ENCODE results near the gene PRAME. TPM values are rescaled to one million over a fixed set of nuclear protein-coding genes. Genes with fewer than 3 reads are reported as not detected.
"Not testable (repeated sequence)": the region's sequence is repeated elsewhere in the genome, so short reads cannot be mapped to it uniquely, and the experiment has no call there.

The PRAME gene
- total and polyA plus RNA-seq, 2 donors = 0.89 to 1.1 TPM

DNA sequence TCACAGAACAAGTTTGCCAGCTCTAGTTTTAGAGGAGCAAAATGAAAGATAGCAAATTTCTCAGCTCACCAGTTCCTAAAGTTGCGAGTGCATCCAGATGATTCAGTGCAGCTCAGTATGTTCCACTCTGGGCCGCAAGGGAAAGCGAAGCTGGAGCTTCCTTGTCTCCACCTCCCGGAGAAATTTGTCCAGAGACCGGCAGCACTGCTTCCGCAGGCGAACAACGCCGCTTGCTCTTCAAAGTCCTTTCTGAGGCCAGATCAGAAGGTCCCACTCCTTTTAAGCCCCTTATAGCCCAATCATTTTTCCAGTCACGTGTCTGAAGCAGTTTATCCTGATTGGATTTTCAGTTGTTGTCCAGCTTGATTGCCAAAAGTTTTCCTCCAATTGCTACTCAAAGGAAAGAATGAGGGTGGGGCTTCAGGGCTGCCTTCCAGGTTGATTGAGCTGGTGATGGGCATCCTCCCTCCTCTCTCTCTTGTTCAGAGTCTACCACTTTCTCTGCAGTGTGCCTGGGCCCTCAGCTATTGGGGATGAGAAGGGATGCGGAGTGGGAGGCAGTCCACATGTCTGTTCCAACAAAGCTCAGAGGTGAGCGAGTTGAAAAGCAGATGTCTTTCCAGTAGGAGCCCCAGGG is 38.9 kb downstream of the PRAME start, which contains the start of gene ZNF280A:
Gene ZNF280A, minus strand, starts transcription at position 251 of the 637 bp plus-strand sequence. CDS start 4,640 bp downstream, outside the sequence.
- DNase-seq (ENCODE audit: low read depth in 6 of 9, low spot score in 9 of 9) = no peak
- H3K27me3 ChIP-seq (ENCODE audit: control insufficient read depth in 2 of 2, insufficient read depth in 1 of 2, low read length in 1 of 2) = no peaks in the 10 kb centered on the region

DNA sequence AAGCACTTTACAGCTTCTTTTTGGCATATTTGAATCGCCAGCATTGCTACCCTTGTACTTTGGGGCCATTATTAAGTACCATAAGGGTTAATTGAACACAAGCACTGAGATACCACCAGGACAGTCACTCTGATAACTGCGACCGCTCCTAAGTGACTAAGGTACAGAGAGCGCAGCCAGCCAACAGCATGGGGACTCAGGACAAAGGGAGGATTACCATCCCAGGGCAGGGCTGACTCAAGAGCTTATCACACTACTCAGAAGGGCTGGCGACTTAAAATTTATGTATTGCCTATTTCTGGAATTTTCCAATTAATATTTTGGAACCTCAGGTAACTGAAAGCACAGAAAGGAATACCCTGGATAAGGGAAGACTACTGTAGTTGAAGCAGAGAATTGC is 39.5 kb downstream of the PRAME start:
- Histone ChIP-seq H3K4me1 (ENCODE audit: control insufficient read depth in 2 of 2, insufficient read depth in 2 of 2, low read length in 2 of 2) (no peaks in the 10 kb centered on the region), H3K27me3 (ENCODE audit: control insufficient read depth in 2 of 2, insufficient read depth in 1 of 2, low read length in 1 of 2) (no peaks in the 10 kb centered on the region), H3K9me3 (ENCODE audit: control insufficient read depth in 2 of 2, insufficient read depth in 1 of 2, low read length in 1 of 2) (no peaks in the 10 kb centered on the region), H3K4me3 (ENCODE audit: low read length in 2 of 2) (no peak overlapping the region), H3K27ac (ENCODE audit: low read depth in 1 of 2, low read length in 1 of 2) (no peak overlapping the region), H3K36me3 (ENCODE audit: control insufficient read depth in 2 of 2, insufficient read depth in 2 of 2, low read length in 1 of 2) (no peaks in the 10 kb centered on the region)
- WGBS = 95% methylated on average over 5 of the region's 5 CpGs
- DNase-seq (ENCODE audit: low read depth in 6 of 9, low spot score in 9 of 9) = no peak

More for the DNA sequence above, 38.9 kb downstream of the PRAME start, which contains the start of gene ZNF280A:
- Histone ChIP-seq H3K36me3 (ENCODE audit: control insufficient read depth in 2 of 2, insufficient read depth in 2 of 2, low read length in 1 of 2) (no peaks in the 10 kb centered on the region), H3K4me1 (ENCODE audit: control insufficient read depth in 2 of 2, insufficient read depth in 2 of 2, low read length in 2 of 2) (no peaks in the 10 kb centered on the region), H3K4me3 (ENCODE audit: low read length in 2 of 2) (no peak within 1 kb of the TSS), H3K27ac (ENCODE audit: low read depth in 1 of 2, low read length in 1 of 2) (no peak within 1 kb of the TSS), H3K9me3 (ENCODE audit: control insufficient read depth in 2 of 2, insufficient read depth in 1 of 2, low read length in 1 of 2) (no peaks in the 10 kb centered on the region)
- WGBS = 85% methylated on average over 12 of the region's 12 CpGs

DNA sequence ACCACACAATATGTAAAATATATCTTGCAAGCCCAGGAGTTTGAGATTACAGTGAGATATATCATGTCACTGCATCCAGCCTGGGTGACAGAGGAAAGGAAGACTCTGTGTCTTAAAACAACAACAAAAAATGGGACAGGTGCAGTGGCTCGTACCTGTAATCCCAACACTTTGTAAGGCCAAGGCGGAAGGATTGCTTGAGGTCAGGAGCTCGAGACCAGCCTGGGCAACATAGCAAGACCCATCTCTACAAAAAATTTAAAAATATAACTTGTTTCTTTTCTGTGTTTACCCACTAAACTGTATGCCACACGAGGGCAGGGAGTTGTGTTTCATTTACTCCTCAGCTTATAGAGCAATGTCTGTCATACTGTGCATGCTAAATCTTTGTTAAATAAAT is 42.1 kb downstream of the PRAME start:
- H3K36me3 ChIP-seq (ENCODE audit: control insufficient read depth in 2 of 2, insufficient read depth in 2 of 2, low read length in 1 of 2) = no peaks in the 10 kb centered on the region
- DNase-seq (ENCODE audit: low read depth in 6 of 9, low spot score in 9 of 9) = no peak
- no peaks in the 10 kb centered on the region for H3K9me3 ChIP-seq (ENCODE audit: control insufficient read depth in 2 of 2, insufficient read depth in 1 of 2, low read length in 1 of 2)
- H3K4me3 ChIP-seq (ENCODE audit: low read length in 2 of 2) = no peak overlapping the region
- H3K27ac ChIP-seq (ENCODE audit: low read depth in 1 of 2, low read length in 1 of 2) = no peak overlapping the region
- H3K27me3 ChIP-seq (ENCODE audit: control insufficient read depth in 2 of 2, insufficient read depth in 1 of 2, low read length in 1 of 2) = no peaks in the 10 kb centered on the region
- no peaks in the 10 kb centered on the region for H3K4me1 ChIP-seq (ENCODE audit: control insufficient read depth in 2 of 2, insufficient read depth in 2 of 2, low read length in 2 of 2)
- WGBS = 77% methylated on average over 4 of the region's 4 CpGs

DNA sequence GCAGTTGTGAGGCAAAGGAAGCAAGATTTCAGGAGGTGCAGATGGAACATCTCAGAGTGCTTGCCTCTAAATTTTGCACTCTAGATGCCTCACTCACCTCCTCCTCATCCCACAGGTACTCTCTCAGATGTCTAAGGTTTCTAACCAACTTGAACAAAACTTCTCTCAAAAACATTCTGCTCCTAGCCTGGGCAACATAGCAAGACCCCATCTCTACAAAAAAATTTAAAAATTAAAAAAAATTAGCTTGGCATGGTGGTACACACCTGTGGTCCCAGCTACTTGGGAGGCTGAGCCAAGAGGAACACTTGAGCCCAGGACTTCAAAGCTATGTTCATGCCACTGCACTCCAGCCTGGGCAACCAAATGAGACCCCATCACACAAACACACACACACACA is 43.2 kb downstream of the PRAME start:
- Histone ChIP-seq H3K36me3 (ENCODE audit: control insufficient read depth in 2 of 2, insufficient read depth in 2 of 2, low read length in 1 of 2) (no peaks in the 10 kb centered on the region), H3K27me3 (ENCODE audit: control insufficient read depth in 2 of 2, insufficient read depth in 1 of 2, low read length in 1 of 2) (no peaks in the 10 kb centered on the region), H3K4me3 (ENCODE audit: low read length in 2 of 2) (no peak overlapping the region), H3K9me3 (ENCODE audit: control insufficient read depth in 2 of 2, insufficient read depth in 1 of 2, low read length in 1 of 2) (no peaks in the 10 kb centered on the region), H3K4me1 (ENCODE audit: control insufficient read depth in 2 of 2, insufficient read depth in 2 of 2, low read length in 2 of 2) (no peaks in the 10 kb centered on the region), H3K27ac (ENCODE audit: low read depth in 1 of 2, low read length in 1 of 2) (no peak overlapping the region)
- no peak for DNase-seq (ENCODE audit: low read depth in 6 of 9, low spot score in 9 of 9)

DNA sequence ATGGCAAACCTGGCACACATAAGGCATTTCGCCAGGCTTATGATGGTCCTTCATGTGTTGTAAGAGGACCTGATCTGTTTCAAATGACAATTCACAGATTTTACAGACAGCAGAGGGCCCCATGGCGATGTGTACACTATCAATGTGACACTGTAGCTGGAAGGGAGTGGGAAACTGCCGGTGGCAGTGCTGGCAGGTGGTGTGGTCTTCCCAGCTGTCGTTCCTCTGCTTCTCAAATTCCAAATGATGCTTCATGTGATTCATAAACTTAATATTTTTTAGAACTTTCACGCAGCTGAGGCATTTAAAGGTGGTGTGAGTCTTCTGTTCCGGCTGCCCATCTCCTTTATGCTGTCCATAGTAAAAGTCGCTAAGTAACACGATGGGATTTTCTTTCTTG is 44.6 kb downstream of the PRAME start:
- not testable (repeated sequence) for H3K27me3 ChIP-seq (ENCODE audit: control insufficient read depth in 2 of 2, insufficient read depth in 1 of 2, low read length in 1 of 2); H3K4me3 ChIP-seq (ENCODE audit: low read length in 2 of 2); H3K36me3 ChIP-seq (ENCODE audit: control insufficient read depth in 2 of 2, insufficient read depth in 2 of 2, low read length in 1 of 2); H3K27ac ChIP-seq (ENCODE audit: low read depth in 1 of 2, low read length in 1 of 2); H3K4me1 ChIP-seq (ENCODE audit: control insufficient read depth in 2 of 2, insufficient read depth in 2 of 2, low read length in 2 of 2); DNase-seq (ENCODE audit: low read depth in 6 of 9, low spot score in 9 of 9); H3K9me3 ChIP-seq (ENCODE audit: control insufficient read depth in 2 of 2, insufficient read depth in 1 of 2, low read length in 1 of 2)
- 81% methylated on average over 8 of the region's 8 CpGs for WGBS

DNA sequence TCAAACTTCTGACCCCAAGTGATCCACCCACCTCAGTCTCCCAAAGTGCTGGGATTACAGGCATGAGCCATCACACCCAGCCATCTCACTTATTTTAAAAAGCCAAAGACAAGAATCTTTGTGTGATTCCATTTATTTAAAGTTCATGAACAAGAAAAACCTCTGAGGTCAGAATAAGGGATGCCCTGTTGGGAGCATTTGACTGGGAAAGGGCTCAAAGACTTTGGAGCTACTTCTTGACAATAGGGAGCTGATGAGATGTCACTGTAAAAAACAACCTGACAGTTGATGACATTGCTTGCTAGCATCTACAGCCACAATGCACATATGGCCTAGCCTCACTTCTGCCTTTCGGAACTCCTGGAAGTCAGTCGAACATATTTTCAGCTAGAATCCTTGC is 45.4 kb downstream of the PRAME start:
- no peaks in the 10 kb centered on the region for H3K27me3 ChIP-seq (ENCODE audit: control insufficient read depth in 2 of 2, insufficient read depth in 1 of 2, low read length in 1 of 2)
- no peak overlapping the region for H3K27ac ChIP-seq (ENCODE audit: low read depth in 1 of 2, low read length in 1 of 2)
- WGBS = 95% methylated on average over 2 of the region's 2 CpGs
- H3K9me3 ChIP-seq (ENCODE audit: control insufficient read depth in 2 of 2, insufficient read depth in 1 of 2, low read length in 1 of 2) = peaks cover 0 to 5% of the 10 kb centered on the region in 2 donors
- DNase-seq (ENCODE audit: low read depth in 6 of 9, low spot score in 9 of 9) = no peak
- H3K4me1 ChIP-seq (ENCODE audit: control insufficient read depth in 2 of 2, insufficient read depth in 2 of 2, low read length in 2 of 2) = no peaks in the 10 kb centered on the region
- H3K4me3 ChIP-seq (ENCODE audit: low read length in 2 of 2) = no peak overlapping the region
- no peaks in the 10 kb centered on the region for H3K36me3 ChIP-seq (ENCODE audit: control insufficient read depth in 2 of 2, insufficient read depth in 2 of 2, low read length in 1 of 2)

DNA sequence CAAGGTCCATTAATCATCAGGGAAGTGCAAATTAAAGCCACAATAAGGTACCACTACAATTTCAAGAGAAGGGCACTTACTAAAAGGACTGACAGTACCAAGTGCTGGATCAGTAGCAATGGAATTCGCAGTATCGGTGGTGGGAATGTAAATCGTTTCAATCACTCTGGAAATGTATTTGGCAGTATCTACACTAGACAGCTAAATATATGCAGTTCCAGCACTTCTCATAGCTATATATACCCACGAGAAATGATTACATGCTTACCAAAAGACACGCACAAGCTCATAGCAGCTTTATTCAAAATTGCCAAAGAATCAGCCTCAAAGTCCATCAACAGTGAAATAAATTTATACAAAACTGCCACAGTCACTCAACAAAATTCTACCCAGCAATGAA is 46.1 kb downstream of the PRAME start:
- H3K27me3 ChIP-seq (ENCODE audit: control insufficient read depth in 2 of 2, insufficient read depth in 1 of 2, low read length in 1 of 2) = peaks cover 0 to 2% of the 10 kb centered on the region in 2 donors
- no peak for DNase-seq (ENCODE audit: low read depth in 6 of 9, low spot score in 9 of 9)
- peaks cover 0 to 5% of the 10 kb centered on the region in 2 donors for H3K4me1 ChIP-seq (ENCODE audit: control insufficient read depth in 2 of 2, insufficient read depth in 2 of 2, low read length in 2 of 2)
- no peak overlapping the region for H3K4me3 ChIP-seq (ENCODE audit: low read length in 2 of 2)
- 88% methylated on average over 5 of the region's 5 CpGs for WGBS
- H3K9me3 ChIP-seq (ENCODE audit: control insufficient read depth in 2 of 2, insufficient read depth in 1 of 2, low read length in 1 of 2) = peaks cover 0 to 5% of the 10 kb centered on the region in 2 donors
- H3K27ac ChIP-seq (ENCODE audit: low read depth in 1 of 2, low read length in 1 of 2) = no peak overlapping the region
- no peaks in the 10 kb centered on the region for H3K36me3 ChIP-seq (ENCODE audit: control insufficient read depth in 2 of 2, insufficient read depth in 2 of 2, low read length in 1 of 2)

DNA sequence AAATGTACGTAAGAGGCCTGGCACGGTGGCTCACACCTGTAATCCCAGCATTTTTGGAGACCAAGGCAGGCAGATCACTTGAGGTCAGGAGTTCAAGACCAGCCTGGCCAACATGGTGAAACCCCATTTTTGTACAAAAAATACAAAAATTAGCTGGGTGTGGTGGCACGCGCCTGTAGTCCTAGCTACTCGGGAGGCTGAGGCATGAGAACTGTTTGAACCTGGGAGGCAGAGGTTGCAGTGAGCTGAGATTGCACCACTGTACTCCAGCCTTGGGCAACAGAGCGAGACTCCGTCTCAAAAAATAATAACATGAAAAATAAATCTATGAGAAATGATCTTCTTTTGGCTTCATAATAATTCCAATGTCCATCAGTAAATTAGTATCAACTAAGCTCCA is 48.2 kb downstream of the PRAME start:
- H3K4me1 ChIP-seq (ENCODE audit: control insufficient read depth in 2 of 2, insufficient read depth in 2 of 2, low read length in 2 of 2); H3K9me3 ChIP-seq (ENCODE audit: control insufficient read depth in 2 of 2, insufficient read depth in 1 of 2, low read length in 1 of 2); DNase-seq (ENCODE audit: low read depth in 6 of 9, low spot score in 9 of 9); H3K27ac ChIP-seq (ENCODE audit: low read depth in 1 of 2, low read length in 1 of 2); H3K4me3 ChIP-seq (ENCODE audit: low read length in 2 of 2); H3K27me3 ChIP-seq (ENCODE audit: control insufficient read depth in 2 of 2, insufficient read depth in 1 of 2, low read length in 1 of 2); H3K36me3 ChIP-seq (ENCODE audit: control insufficient read depth in 2 of 2, insufficient read depth in 2 of 2, low read length in 1 of 2): not testable (repeated sequence)
- 98% methylated on average over 7 of the region's 7 CpGs for WGBS

DNA sequence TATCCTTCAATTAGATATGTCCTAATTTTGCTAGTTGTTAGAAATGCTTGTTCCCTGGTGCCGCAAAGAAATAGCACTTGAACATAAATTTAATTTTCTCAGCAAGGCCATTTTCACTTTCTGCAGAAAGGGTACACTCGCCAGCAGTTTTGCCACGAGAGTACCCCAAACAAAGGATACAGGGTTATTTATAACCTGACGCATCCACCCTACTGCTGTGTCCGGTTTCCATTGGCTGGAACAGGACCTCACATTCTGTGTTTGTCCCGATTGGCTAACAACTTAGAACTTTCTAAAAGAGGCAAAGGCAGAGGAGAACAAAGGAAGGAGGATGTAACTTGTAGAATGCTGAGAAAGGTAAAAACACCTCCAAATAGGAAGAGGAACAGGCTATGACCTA is 49.2 kb downstream of the PRAME start:
- WGBS = 97% methylated on average over 6 of the region's 6 CpGs
- not testable (repeated sequence) for H3K36me3 ChIP-seq (ENCODE audit: control insufficient read depth in 2 of 2, insufficient read depth in 2 of 2, low read length in 1 of 2); H3K4me1 ChIP-seq (ENCODE audit: control insufficient read depth in 2 of 2, insufficient read depth in 2 of 2, low read length in 2 of 2); H3K4me3 ChIP-seq (ENCODE audit: low read length in 2 of 2); H3K9me3 ChIP-seq (ENCODE audit: control insufficient read depth in 2 of 2, insufficient read depth in 1 of 2, low read length in 1 of 2); DNase-seq (ENCODE audit: low read depth in 6 of 9, low spot score in 9 of 9); H3K27me3 ChIP-seq (ENCODE audit: control insufficient read depth in 2 of 2, insufficient read depth in 1 of 2, low read length in 1 of 2); H3K27ac ChIP-seq (ENCODE audit: low read depth in 1 of 2, low read length in 1 of 2)

Data from thymus (tissue), 11 donors.